Right lobe of liver (tissue), 4 donors: ENCODE data around the gene RIBC2.

Source experiments
- CTCF ChIP-seq, 4 donors: fragments of 200-600 bp in 3 of 4; fragments of 450-650 bp in 1 of 4; IDR thresholded peaks; one replicate each; pipeline versions ENCODE4 v1.5.1 to v1.8.0; 2016 to 2022; ENCODE audit warnings: antibody characterized with exemption in 4 of 4, mild to moderate bottlenecking in 2 of 4
- POLR2A ChIP-seq: fragments of 450-650 bp; IDR thresholded peaks from one replicate; pipeline ENCODE4 v1.6.1; 2017; ENCODE audit warnings: antibody characterized with exemption, mild to moderate bottlenecking
- donor health status: DM: no; HTN: no; CAD: no.
- donor health status: DM: no; HTN: no; CAD: no.
- donor health status: DM: no; HTN: yes; CAD: no.

DNA sequence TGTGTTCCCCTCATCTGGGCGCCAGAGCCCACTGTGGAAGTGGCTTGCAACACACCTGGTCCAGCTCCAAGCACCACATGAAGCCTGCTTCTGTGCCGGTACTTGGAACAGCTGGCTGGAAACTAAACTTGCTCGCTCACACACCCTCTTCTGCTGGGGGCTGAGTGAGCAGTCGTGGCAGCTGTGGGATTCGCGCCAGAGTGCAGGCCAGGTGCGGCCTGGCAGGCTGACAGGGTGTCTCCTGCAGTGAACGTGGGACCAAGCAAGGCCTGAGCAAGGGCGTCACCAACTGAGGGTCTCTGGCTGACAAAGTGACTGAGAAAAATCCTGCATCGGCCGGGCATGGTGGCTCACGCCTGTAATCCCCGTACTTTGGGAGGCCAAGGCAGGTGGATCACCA lies 15.3 kb upstream of the RIBC2 start:
- TF ChIP-seq CTCF (IDR thresholded peaks at IDR 0.05) (no peak), POLR2A (no peak)
